ENCODE data around the gene ZNF3. TPM values are rescaled to one million over a fixed set of nuclear protein-coding genes. Genes with fewer than 3 reads are reported as not detected.

The ZNF3 gene
- total and polyA plus RNA-seq, 9 of the 15 experiments (the other 6 are each of a cell fraction or from before 2014, with no cell fraction given), result 30.0 to 64.9 (median 51.5) TPM

DNA sequence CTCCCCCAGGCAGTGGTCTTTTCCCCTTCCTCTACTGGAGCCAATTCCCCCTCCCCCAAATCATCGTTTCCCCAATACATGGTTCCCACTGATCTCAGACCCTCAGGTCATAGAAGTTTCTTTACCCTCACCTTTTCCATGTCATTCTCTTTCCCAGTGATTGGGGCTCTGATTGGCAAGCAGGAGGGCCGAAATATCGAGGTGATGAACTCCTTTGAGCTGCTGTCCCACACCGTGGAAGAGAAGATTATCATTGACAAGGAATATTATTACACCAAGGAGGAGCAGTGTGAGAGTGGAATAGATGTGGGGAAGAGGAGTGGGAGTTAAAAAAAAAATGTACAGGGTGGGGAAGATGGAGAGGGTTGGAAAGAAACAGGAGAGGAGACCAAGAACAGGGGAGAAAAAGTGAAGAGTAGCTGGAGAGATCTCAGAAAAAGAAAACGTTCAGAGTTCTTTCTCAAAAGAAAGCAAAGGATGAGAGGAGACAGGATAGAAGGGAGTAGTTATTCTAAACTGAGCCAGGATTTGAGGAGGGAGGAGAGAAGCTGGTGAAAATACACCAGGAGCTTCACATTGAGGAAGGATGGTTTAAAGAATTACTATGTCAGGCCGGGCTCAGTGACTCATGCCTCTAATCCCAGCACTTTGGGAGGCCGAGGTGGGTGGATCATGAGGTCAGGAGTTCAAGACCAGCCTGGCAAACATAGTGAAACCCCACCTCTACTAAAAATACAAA lies 8.1 kb upstream of the ZNF3 start (continued):
- TF ChIP-seq ATF3 (IDR thresholded peaks at IDR 0.05), result peak; percentile 59
- no peak for TF ChIP-seq ATF3 (CRISPR knock-in tag; conservative IDR thresholded peaks at IDR 0.05)
- no peak for TF ChIP-seq CTCF (IDR thresholded peaks at IDR 0.05 in 2 of 3, conservative IDR thresholded peaks at IDR 0.05 in 1 of 3; ENCODE audit: insufficient read depth in 2 of 3, low read depth in 1 of 3, low read length in 3 of 3)
- peak; percentile 68; the same call in 1 of the 2 replicates for TF ChIP-seq ARID2 (IDR thresholded peaks at IDR 0.05)
- no peak for TF ChIP-seq ZNF444 (CRISPR knock-in tag; IDR thresholded peaks at IDR 0.05)
- no peak for TF ChIP-seq NRF1 (conservative IDR thresholded peaks at IDR 0.05 in 1 of 2, IDR thresholded peaks at IDR 0.05 in 1 of 2)
- no peak for TF ChIP-seq PURB (CRISPR knock-in tag; IDR thresholded peaks at IDR 0.05; ENCODE audit: low read depth)
- TF ChIP-seq HDAC1 (IDR thresholded peaks at IDR 0.05), result 0 out of 4 replicates have a peak, but pooled peaks of 1 of the 2 experiments have one; percentile 6
- TF ChIP-seq TCF3 (CRISPR knock-in tag; IDR thresholded peaks at IDR 0.05), result no peak
- no peak for TF ChIP-seq NFIC (IDR thresholded peaks at IDR 0.05)
- TF ChIP-seq, protein P1, sequence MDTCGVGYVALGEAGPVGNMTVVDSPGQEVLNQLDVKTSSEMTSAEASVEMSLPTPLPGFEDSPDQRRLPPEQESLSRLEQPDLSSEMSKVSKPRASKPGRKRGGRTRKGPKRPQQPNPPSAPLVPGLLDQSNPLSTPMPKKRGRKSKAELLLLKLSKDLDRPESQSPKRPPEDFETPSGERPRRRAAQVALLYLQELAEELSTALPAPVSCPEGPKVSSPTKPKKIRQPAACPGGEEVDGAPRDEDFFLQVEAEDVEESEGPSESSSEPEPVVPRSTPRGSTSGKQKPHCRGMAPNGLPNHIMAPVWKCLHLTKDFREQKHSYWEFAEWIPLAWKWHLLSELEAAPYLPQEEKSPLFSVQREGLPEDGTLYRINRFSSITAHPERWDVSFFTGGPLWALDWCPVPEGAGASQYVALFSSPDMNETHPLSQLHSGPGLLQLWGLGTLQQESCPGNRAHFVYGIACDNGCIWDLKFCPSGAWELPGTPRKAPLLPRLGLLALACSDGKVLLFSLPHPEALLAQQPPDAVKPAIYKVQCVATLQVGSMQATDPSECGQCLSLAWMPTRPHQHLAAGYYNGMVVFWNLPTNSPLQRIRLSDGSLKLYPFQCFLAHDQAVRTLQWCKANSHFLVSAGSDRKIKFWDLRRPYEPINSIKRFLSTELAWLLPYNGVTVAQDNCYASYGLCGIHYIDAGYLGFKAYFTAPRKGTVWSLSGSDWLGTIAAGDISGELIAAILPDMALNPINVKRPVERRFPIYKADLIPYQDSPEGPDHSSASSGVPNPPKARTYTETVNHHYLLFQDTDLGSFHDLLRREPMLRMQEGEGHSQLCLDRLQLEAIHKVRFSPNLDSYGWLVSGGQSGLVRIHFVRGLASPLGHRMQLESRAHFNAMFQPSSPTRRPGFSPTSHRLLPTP (IDR thresholded peaks at IDR 0.05; ENCODE audit: borderline replicate concordance, extremely low read depth, insufficient read length), result no peak
- TF ChIP-seq HCFC1 (IDR thresholded peaks at IDR 0.05; ENCODE audit: low read depth, low read length), result no peak
- no peak for TF ChIP-seq TCF7 (IDR thresholded peaks at IDR 0.05; ENCODE audit: borderline replicate concordance)
- TF ChIP-seq ZNF224 (CRISPR knock-in tag; IDR thresholded peaks at IDR 0.05), result no peak
- TF ChIP-seq NCOR1 (IDR thresholded peaks at IDR 0.05), result no peak
- peak; percentile 19 for TF ChIP-seq POLR2B (IDR thresholded peaks at IDR 0.05; ENCODE audit: low read depth, partially characterized antibody)
- no peak for TF ChIP-seq KAT8 (IDR thresholded peaks at IDR 0.05; ENCODE audit: low read depth)
- peak; percentile 23; the same call in 1 of the 2 replicates for TF ChIP-seq PKNOX1 (IDR thresholded peaks at IDR 0.05)
- no peak for TF ChIP-seq COPS2 (conservative IDR thresholded peaks at IDR 0.05)
- TF ChIP-seq ZC3H4 (CRISPR knock-in tag; IDR thresholded peaks at IDR 0.05; ENCODE audit: borderline replicate concordance), result no peak
- no peak for TF ChIP-seq TGIF2 (CRISPR knock-in tag; IDR thresholded peaks at IDR 0.05)
- no peak for TF ChIP-seq YY1 (IDR thresholded peaks at IDR 0.05; ENCODE audit: borderline replicate concordance in 1 of 3, control insufficient read depth in 1 of 3, extremely low read depth in 1 of 3, insufficient read depth in 3 of 3, insufficient read length in 1 of 3, insufficient replicate concordance in 2 of 3, low read depth in 1 of 3, low read length in 2 of 3)
